Activated CD4-positive, alpha-beta memory T cell treated with anti-CD3 and anti-CD28 coated beads, Interleukin-2, amount 10 ng/mL, durations not matched to agents 7 days and 5 days (primary cell): ENCODE measurements around the gene KREMEN2. TPM values are rescaled to one million over a fixed set of nuclear protein-coding genes. Genes with fewer than 3 reads are reported as not detected.
A peak's percentile ranks its signal among the peaks of the same experiment; 100 is the strongest.
"Not testable (repeated sequence)": the region's sequence is repeated elsewhere in the genome, so short reads cannot be mapped to it uniquely, and the experiment has no call there.

Experiments
- CTCF ChIA-PET: fragments of 350-600 bp; sonication (Branson Sonifier 250); formaldehyde crosslinking; loops from one replicate; lab custom pipeline; 2021; ENCODE audit warnings: antibody characterized with exemption, inconsistent platforms; lab: Charles Lee
- POLR2A ChIA-PET: fragments of 350-600 bp; sonication (Branson Sonifier 250); formaldehyde crosslinking; loops from one replicate; lab custom pipeline; 2021; ENCODE audit warnings: antibody characterized with exemption; lab: Charles Lee
- DNase-seq: peaks from one replicate; pipeline ENCODE4 v3.0.0-alpha.2; 2020
- H3K27ac Mint-ChIP-seq: one replicate; pipeline ENCODE4 v1.8.0; 2021; ENCODE audit warnings: mild to moderate bottlenecking, mixed read lengths
- H3K27me3 Mint-ChIP-seq: one replicate; pipeline ENCODE4 v1.8.0; 2021; ENCODE audit warnings: mixed read lengths
- H3K36me3 Mint-ChIP-seq: one replicate; pipeline ENCODE4 v1.8.0; 2021; ENCODE audit warnings: low read depth, mixed read lengths
- H3K4me1 Mint-ChIP-seq: one replicate; pipeline ENCODE4 v1.8.0; 2021; ENCODE audit warnings: mixed read lengths
- H3K4me3 Mint-ChIP-seq: one replicate; pipeline ENCODE4 v1.8.0; 2021; ENCODE audit warnings: mild to moderate bottlenecking, mixed read lengths
- H3K9me3 Mint-ChIP-seq: one replicate; pipeline ENCODE4 v1.8.0; 2021; ENCODE audit warnings: mixed read lengths
- total RNA-seq, 2 experiments: library from RNA; stranded (reverse); gene quantifications; one replicate each; pipeline ENCODE4 v1.2.3, GENCODE V29; 2021

Gene KREMEN2, protein sequence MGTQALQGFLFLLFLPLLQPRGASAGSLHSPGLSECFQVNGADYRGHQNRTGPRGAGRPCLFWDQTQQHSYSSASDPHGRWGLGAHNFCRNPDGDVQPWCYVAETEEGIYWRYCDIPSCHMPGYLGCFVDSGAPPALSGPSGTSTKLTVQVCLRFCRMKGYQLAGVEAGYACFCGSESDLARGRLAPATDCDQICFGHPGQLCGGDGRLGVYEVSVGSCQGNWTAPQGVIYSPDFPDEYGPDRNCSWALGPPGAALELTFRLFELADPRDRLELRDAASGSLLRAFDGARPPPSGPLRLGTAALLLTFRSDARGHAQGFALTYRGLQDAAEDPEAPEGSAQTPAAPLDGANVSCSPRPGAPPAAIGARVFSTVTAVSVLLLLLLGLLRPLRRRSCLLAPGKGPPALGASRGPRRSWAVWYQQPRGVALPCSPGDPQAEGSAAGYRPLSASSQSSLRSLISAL
- total RNA-seq = not detected

DNA sequence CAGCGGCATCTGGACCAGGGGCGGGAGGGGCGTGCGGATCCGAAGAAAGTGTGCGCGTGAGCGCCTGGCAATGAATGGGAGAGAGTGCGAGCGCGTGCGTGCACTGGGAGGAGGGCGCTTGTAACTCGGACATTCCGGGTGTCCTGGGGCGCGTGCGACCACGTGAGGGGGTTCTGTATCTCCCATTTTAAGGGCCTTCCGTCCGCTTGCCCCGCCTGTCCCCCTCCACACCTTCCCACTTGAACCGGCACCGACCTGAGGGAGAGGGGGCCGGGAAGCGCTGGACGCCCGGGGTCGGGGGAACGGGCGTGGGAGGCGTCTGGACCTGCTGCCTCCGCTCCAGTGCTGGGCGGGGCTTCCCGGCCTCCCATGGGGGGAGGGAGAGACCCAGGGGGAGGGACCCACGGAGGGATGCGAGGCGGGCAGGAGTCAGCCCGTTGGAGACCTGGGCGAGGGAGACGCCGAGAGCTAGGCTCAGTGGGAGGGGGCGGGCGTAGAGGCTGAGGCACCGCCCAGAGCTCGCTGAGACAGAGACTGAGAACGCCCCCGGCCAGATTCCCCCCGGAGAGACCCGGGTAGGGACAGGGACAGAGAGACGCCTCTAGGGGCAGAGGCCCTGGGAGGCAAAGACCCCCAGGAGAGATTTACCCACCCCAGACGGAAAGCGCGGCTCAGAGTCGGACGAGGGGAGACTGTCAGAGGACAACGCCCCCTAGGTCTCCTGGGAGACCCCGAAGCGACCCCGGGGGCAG is at the start of gene KREMEN2:
Gene KREMEN2 (plus strand): TSS at position 553 of the 752 bp plus-strand sequence. CDS start 246 bp downstream, outside the sequence.
- Mint-ChIP-seq H3K4me1 (peaks cover 35% of the 10 kb centered on the region), H3K4me3 (peak within 1 kb of the TSS; percentile 36), H3K36me3 (no peaks in the 10 kb centered on the region), H3K27ac (no peak within 1 kb of the TSS), H3K27me3 (peaks cover 47% of the 10 kb centered on the region), H3K9me3 (no peaks in the 10 kb centered on the region)
- CTCF ChIA-PET = interaction anchor here (1.6 kb wide), 1 partner anchor 11 kb away, joined by 9 read pairs; no protein-coding TSS in a partner anchor
- POLR2A ChIA-PET = interaction anchor here (4.3 kb wide), 1 partner anchor 17 kb away, joined by 29 read pairs; the partner anchor contains the start of gene PKMYT1
- DNase-seq = no peak

DNA sequence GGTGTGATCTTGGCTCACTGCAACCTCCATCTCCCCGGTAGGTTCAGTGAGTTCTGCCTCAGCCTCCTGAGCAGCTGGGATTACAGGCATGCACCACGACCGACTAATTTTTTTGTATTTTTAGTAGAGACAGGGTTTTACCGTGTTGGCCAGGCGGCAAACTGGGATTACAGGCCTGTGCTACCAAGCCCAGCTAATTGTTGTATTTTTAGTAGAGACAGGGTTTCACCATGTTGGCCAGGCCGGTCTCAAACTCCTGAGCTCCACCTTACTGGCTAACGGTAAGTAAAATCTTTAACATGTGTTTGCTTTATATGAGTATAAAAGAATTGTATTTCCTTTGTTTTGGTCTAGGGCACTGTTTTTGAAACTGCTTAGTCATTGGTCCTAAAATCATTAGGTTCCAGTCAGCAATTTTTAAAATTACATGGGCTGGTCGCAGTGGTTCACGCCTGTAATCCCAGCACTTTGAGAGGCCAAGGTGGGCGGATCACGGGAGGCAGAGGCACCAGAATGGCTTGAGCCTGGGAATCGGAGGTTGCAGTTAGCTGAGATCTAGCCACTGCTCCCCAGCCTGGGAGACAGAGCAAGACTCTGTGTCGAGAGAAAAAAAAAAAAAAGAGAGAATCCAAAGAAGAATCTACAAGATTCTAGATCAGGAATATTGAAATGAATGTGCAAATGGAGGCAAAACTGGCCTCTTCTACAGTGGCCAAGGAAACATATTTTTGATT is 48.7 kb upstream of the KREMEN2 start:
- no peaks in the 10 kb centered on the region for H3K9me3 Mint-ChIP-seq
- peaks cover 4% of the 10 kb centered on the region for H3K27me3 Mint-ChIP-seq
- ChIA-PET POLR2A (interaction anchor here (0.7 to 2.2 kb wide), 4 partner anchors 8 to 48 kb away, joined by 3 to 4 read pairs (median 3); no protein-coding TSS in a partner anchor), CTCF (interaction anchor here (1.8 to 3.2 kb wide), 4 partner anchors 11 to 47 kb away, joined by 3 to 14 read pairs (median 10); partner anchors contain the start of gene FLYWCH2)
- DNase-seq = no peak
- peaks cover 36% of the 10 kb centered on the region for H3K36me3 Mint-ChIP-seq
- peaks cover 50% of the 10 kb centered on the region for H3K4me1 Mint-ChIP-seq
- no peak overlapping the region for H3K4me3 Mint-ChIP-seq
- peak overlapping the region; percentile 78 for H3K27ac Mint-ChIP-seq

- Mint-ChIP-seq H3K27ac (peak overlapping the region; percentile 9), H3K9me3 (no peaks in the 10 kb centered on the region), H3K27me3 (no peaks in the 10 kb centered on the region), H3K36me3 (peaks cover 34% of the 10 kb centered on the region), H3K4me3 (no peak overlapping the region), H3K4me1 (peaks cover 22% of the 10 kb centered on the region)
- peak; percentile 63 for DNase-seq
- CTCF ChIA-PET = interaction anchor here (0.6 to 4.5 kb wide), 20 partner anchors 7 to 878 kb away, joined by 3 to 24 read pairs (median 4); partner anchors contain the start of genes FLYWCH1 and FLYWCH2
- POLR2A ChIA-PET = no interaction called here
Measured at GRCh38 chr16:2919511-2920255, 44.4 kb upstream of the KREMEN2 start.

- POLR2A ChIA-PET = interaction anchor here (1.0 kb wide), 1 partner anchor 8 kb away, joined by 3 read pairs; no protein-coding TSS in a partner anchor
- Mint-ChIP-seq H3K27me3 (no peaks in the 10 kb centered on the region), H3K9me3 (no peaks in the 10 kb centered on the region), H3K4me3 (no peak overlapping the region), H3K36me3 (peaks cover 20% of the 10 kb centered on the region), H3K4me1 (peaks cover 25% of the 10 kb centered on the region), H3K27ac (no peak overlapping the region)
- no peak for DNase-seq
- CTCF ChIA-PET = interaction anchor here (0.9 to 4.5 kb wide), 5 partner anchors 11 to 85 kb away, joined by 3 to 24 read pairs (median 5); partner anchors contain the start of gene FLYWCH1
Measured at GRCh38 chr16:2923481-2923880, 40.6 kb upstream of the KREMEN2 start.

- H3K9me3 Mint-ChIP-seq = no peaks in the 10 kb centered on the region
- H3K36me3 Mint-ChIP-seq = peaks cover 14% of the 10 kb centered on the region
- H3K27me3 Mint-ChIP-seq = no peaks in the 10 kb centered on the region
- ChIA-PET CTCF (interaction anchor here (2.3 kb wide), 1 partner anchor 13 kb away, joined by 31 read pairs; the partner anchor contains the start of gene FLYWCH1), POLR2A (interaction anchor here (1.2 kb wide), 1 partner anchor 13 kb away, joined by 3 read pairs; no protein-coding TSS in a partner anchor)
- peaks cover 17% of the 10 kb centered on the region for H3K4me1 Mint-ChIP-seq
- no peak for DNase-seq
- no peak overlapping the region for H3K27ac Mint-ChIP-seq
- no peak overlapping the region for H3K4me3 Mint-ChIP-seq
Measured at GRCh38 chr16:2924901-2925755, 38.9 kb upstream of the KREMEN2 start.

DNA sequence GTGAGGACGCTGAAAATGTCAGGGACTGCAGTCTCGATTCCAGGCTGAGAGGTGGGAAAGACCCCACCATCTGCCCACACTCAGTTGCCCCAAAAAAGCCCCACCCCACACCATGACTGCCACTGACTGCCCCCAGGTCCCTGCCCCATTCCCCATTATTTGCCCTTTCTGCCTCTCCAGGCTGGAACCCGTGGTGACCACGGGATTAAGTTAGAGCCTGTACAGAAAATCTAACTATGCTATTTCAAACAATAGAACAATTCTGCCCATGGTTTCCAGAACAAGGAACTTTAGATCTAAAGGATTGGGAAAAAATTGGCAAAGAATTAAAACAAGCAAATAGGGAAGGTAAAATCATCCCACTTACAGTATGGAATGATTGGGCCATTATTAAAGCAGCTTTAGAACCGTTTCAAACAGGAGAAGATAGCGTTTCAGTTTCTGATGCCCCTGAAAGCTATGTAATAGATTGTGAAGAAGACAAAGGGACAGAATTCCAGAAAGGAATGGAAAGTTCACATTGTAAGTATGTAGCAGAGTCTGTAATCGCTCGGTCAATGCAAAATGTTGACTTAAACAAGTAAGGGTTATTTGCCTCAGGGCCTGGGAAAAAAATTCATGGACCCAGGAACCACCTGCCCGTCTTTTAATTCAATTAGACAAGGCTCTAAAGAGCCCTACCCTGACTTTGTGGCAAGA is 38.0 kb upstream of the KREMEN2 start:
- no peak for DNase-seq
- H3K36me3 Mint-ChIP-seq = peaks cover 13% of the 10 kb centered on the region
- H3K9me3 Mint-ChIP-seq = no peaks in the 10 kb centered on the region
- CTCF ChIA-PET = interaction anchor here (0.6 to 2.3 kb wide), 25 partner anchors 7 to 102 kb away, joined by 3 to 31 read pairs (median 5); partner anchors contain the start of genes FLYWCH1 and FLYWCH2
- H3K27me3 Mint-ChIP-seq = no peaks in the 10 kb centered on the region
- peaks cover 17% of the 10 kb centered on the region for H3K4me1 Mint-ChIP-seq
- no peak overlapping the region for H3K4me3 Mint-ChIP-seq
- H3K27ac Mint-ChIP-seq = no peak overlapping the region
- POLR2A ChIA-PET = interaction anchor here (1.2 kb wide), 1 partner anchor 44 kb away, joined by 5 read pairs; the partner anchor contains the start of gene PAQR4

- peaks cover 11% of the 10 kb centered on the region for H3K36me3 Mint-ChIP-seq
- no peaks in the 10 kb centered on the region for H3K27me3 Mint-ChIP-seq
- H3K9me3 Mint-ChIP-seq = no peaks in the 10 kb centered on the region
- H3K27ac Mint-ChIP-seq = no peak overlapping the region
- H3K4me1 Mint-ChIP-seq = peaks cover 17% of the 10 kb centered on the region
- no peak for DNase-seq
- H3K4me3 Mint-ChIP-seq = no peak overlapping the region
- CTCF ChIA-PET = interaction anchor here (0.6 to 2.3 kb wide), 27 partner anchors 8 to 102 kb away, joined by 3 to 31 read pairs (median 5); partner anchors contain the start of genes FLYWCH1 and FLYWCH2
- POLR2A ChIA-PET = interaction anchor here (1.0 to 1.3 kb wide), 4 partner anchors 43 to 55 kb away, joined by 3 to 6 read pairs (median 4); partner anchors contain the start of genes FLYWCH2 and PAQR4
Measured at GRCh38 chr16:2926650-2926999, 37.5 kb upstream of the KREMEN2 start.

DNA sequence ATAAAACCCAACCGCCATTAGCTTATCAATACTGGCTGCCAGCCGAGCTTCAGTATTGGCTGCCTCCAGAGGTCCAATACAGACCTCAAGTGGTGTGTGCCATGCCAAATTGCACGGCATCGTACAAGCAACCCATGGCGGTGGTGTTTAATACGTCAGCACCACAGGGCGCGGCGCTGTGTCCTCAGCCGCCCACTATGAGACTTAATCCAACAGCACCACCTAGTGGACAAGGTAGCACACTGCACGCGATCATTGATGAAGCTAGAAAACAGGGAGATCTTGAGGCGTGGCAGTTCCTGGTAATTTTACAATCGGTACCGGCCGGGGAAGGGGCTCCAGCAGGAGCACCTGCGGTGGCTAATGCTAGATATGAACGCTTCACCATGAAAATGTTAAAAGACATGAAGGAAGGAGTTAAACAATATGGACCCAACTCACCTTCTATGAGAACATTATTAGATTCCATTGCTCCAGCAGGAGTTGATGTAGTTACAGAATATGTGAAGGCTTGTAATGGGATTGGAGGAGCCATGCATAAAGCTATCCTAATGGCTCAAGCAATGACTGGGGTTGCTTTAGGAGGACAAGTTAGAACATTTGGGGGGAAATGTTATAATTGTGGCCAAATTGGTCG is 36.9 kb upstream of the KREMEN2 start:
- no peak overlapping the region for H3K27ac Mint-ChIP-seq
- peaks cover 7% of the 10 kb centered on the region for H3K36me3 Mint-ChIP-seq
- peak; percentile 90 for DNase-seq
- H3K4me1 Mint-ChIP-seq = peaks cover 17% of the 10 kb centered on the region
- H3K4me3 Mint-ChIP-seq = no peak overlapping the region
- CTCF ChIA-PET = interaction anchor here (0.5 to 2.3 kb wide), 34 partner anchors 8 to 324 kb away, joined by 3 to 31 read pairs (median 5); partner anchors contain the start of genes FLYWCH1 and FLYWCH2
- H3K27me3 Mint-ChIP-seq = no peaks in the 10 kb centered on the region
- POLR2A ChIA-PET = interaction anchor here (1.0 to 1.3 kb wide), 5 partner anchors 15 to 54 kb away, joined by 3 to 6 read pairs (median 5); partner anchors contain the start of genes FLYWCH1, FLYWCH2 and PAQR4
- no peaks in the 10 kb centered on the region for H3K9me3 Mint-ChIP-seq

DNA sequence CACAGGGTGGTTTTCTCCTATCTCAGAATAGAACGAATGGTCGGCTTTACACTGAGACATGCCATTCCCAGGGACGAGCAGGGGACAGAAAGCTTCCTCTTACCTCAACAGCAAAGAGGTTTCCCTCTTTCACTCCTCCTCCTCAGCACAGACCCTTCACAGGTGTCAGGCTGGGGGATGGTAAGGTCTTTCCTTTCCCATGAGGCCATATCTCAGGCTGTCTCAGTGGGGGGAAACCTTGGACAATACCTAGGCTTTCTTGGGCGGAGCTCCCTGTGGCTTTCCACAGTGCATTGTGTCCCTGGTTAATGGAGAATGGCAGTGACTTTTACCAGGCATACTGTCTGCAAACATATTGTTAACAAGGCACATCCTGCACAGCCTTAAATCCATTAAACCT is 35.9 kb upstream of the KREMEN2 start:
- H3K4me3 Mint-ChIP-seq = not testable (repeated sequence)
- POLR2A ChIA-PET = interaction anchor here (1.1 kb wide), 1 partner anchor 16 kb away, joined by 6 read pairs; the partner anchor contains the start of gene FLYWCH1
- CTCF ChIA-PET = interaction anchor here (1.9 to 2.0 kb wide), 2 partner anchors 22 to 45 kb away, joined by 15 to 22 read pairs; partner anchors contain the start of gene FLYWCH2

DNA sequence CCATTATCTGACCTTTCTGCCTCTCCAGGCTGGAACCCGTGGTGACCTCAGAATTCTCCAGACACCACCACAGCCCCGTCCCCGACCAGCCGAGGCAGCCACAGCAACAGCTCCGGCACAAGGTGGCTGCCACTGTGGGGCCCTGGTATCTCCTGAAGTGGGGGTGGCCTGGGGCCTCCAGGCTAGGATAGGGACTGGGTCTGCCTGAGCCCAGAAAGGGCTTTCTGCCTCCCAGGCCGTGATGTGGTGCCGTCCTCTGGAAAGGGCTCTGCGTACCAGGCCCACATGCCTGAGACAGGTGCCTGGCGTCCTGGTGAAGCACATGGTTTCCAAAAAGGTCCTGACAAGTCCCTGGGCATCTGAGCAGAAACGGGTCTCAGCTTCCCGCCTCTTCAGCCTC is 35.3 kb upstream of the KREMEN2 start:
- H3K27ac Mint-ChIP-seq = no peak overlapping the region
- peaks cover 17% of the 10 kb centered on the region for H3K4me1 Mint-ChIP-seq
- H3K27me3 Mint-ChIP-seq = no peaks in the 10 kb centered on the region
- H3K36me3 Mint-ChIP-seq = no peaks in the 10 kb centered on the region
- no peak overlapping the region for H3K4me3 Mint-ChIP-seq
- CTCF ChIA-PET = no interaction called here
- no peak for DNase-seq
- POLR2A ChIA-PET = no interaction called here
- H3K9me3 Mint-ChIP-seq = no peaks in the 10 kb centered on the region

More for the DNA sequence above, 35.9 kb upstream of the KREMEN2 start:
- not testable (repeated sequence) for DNase-seq, H3K27me3 Mint-ChIP-seq, H3K36me3 Mint-ChIP-seq, H3K27ac Mint-ChIP-seq, H3K9me3 Mint-ChIP-seq
- H3K4me1 Mint-ChIP-seq = peaks cover 17% of the 10 kb centered on the region
